ENCODE results near the gene RLBP1. TPM values are rescaled to one million over a fixed set of nuclear protein-coding genes. Genes with fewer than 3 reads are reported as not detected.

RLBP1 gene
- total and polyA plus RNA-seq, 2 of the 13 experiments (the other 11 are each of a cell fraction or from before 2014, with no cell fraction given), result 0.07 TPM; not detected in 1

GRCh38 chr15:89177633-89178306, 43.6 kb downstream of the RLBP1 start:
- H3K9me3 ChIP-seq (ENCODE audit: low read length), result no peaks in the 10 kb centered on the region
- H2AFZ ChIP-seq (ENCODE audit: low read length), result no peak overlapping the region
- no peaks in the 10 kb centered on the region for H3K79me2 ChIP-seq (ENCODE audit: insufficient read depth, low read length)
- DNase-seq (ENCODE audit: low spot score), result peak; percentile 57
- H3K4me3 ChIP-seq (replicated peaks in 1 of 3; ENCODE audit: insufficient read depth in 1 of 3, low read depth in 2 of 3, low read length in 3 of 3), result no peak overlapping the region
- H3K9ac ChIP-seq (ENCODE audit: insufficient read depth, low read depth, low read length), result no peak overlapping the region
- no peaks in the 10 kb centered on the region for H3K27me3 ChIP-seq (ENCODE audit: control insufficient read depth in 1 of 2, insufficient read depth in 2 of 2, low read length in 2 of 2)
- peaks cover 9 to 44% of the 10 kb centered on the region in 2 experiments for H3K36me3 ChIP-seq (replicated peaks in 1 of 2; ENCODE audit: control insufficient read depth in 1 of 2, insufficient read depth in 2 of 2, low read length in 2 of 2)
- H3K4me2 ChIP-seq (ENCODE audit: low read depth, low read length), result no peak overlapping the region
- no TSS peak for BruUV-seq (replicated peaks)
- FAIRE-seq, result peak; percentile 94
- H3K27ac ChIP-seq (ENCODE audit: extremely low read length, insufficient read depth, low read length), result no peak overlapping the region
- no peaks in the 10 kb centered on the region for H3K4me1 ChIP-seq (ENCODE audit: insufficient read depth, low read length)
- intact Hi-C loops (cut with micrococcal nuclease; ENCODE audit: unreplicated experiment) (loop anchor here (1.0 to 10.0 kb wide), 2 partner anchors 120 to 283 kb away; partner anchors contain the start of gene HAPLN3), in situ Hi-C loops (cut with HindIII; ENCODE audit: extremely low pct_ligation_motif_present, low pct_unique_long_range_greater_than_20kb) (loop anchor here (5.0 to 10.0 kb wide), 2 partner anchors 120 to 273 kb away; no protein-coding TSS in a partner anchor)
- H4K20me1 ChIP-seq (ENCODE audit: insufficient read depth, low read length), result no peaks in the 10 kb centered on the region
- CTCF ChIA-PET (ENCODE audit: low intra/inter-chr PET ratio, low total read pairs), result interaction anchor here (0.7 to 3.8 kb wide), 4 partner anchors 115 to 273 kb away, joined by 3 to 75 read pairs (median 4); no protein-coding TSS in a partner anchor
- 18% methylated on average over 6 of the region's 6 CpGs for WGBS (ENCODE audit: low lambda C conversion rate)
- POLR2A ChIA-PET, result interaction anchor here (0.6 to 1.4 kb wide), 3 partner anchors 13 to 114 kb away, joined by 3 read pairs; no protein-coding TSS in a partner anchor
- peak; percentile 64 for ATAC-seq
- TF ChIP-seq IKZF1 (IDR thresholded peaks at IDR 0.05) (no peak), CCDC6 (CRISPR knock-in tag; IDR thresholded peaks at IDR 0.05) (no peak), KLF16 (CRISPR knock-in tag; IDR thresholded peaks at IDR 0.05) (0 out of 4 replicates have a peak, but pooled peaks of 1 of the 2 experiments have one; percentile 38), CTCF (CRISPR knock-in tag; IDR thresholded peaks at IDR 0.05) (peak; percentile 87), FOXA3 (CRISPR knock-in tag; IDR thresholded peaks at IDR 0.05) (no peak), ZNF737 (CRISPR knock-in tag; IDR thresholded peaks at IDR 0.05; ENCODE audit: borderline replicate concordance) (no peak), ZBTB8A (CRISPR knock-in tag; IDR thresholded peaks at IDR 0.05; ENCODE audit: borderline replicate concordance, low read depth) (no peak), HOMEZ (CRISPR knock-in tag; IDR thresholded peaks at IDR 0.05; ENCODE audit: low read depth) (no peak), SMC3 (IDR thresholded peaks at IDR 0.05; ENCODE audit: low read length) (peak; percentile 96), ZNF225 (CRISPR knock-in tag; IDR thresholded peaks at IDR 0.05) (no peak), SETDB1 (CRISPR knock-in tag; IDR thresholded peaks at IDR 0.05; ENCODE audit: borderline replicate concordance) (no peak), PRDM4 (CRISPR knock-in tag; IDR thresholded peaks at IDR 0.05; ENCODE audit: borderline replicate concordance) (no peak), ZEB1 (IDR thresholded peaks at IDR 0.05; ENCODE audit: insufficient replicate concordance, low read depth) (no peak), PAF1 (CRISPR knock-in tag; IDR thresholded peaks at IDR 0.05) (no peak), MXD1 (CRISPR knock-in tag; IDR thresholded peaks at IDR 0.05) (no peak)
- TF ChIP-seq, protein P1, sequence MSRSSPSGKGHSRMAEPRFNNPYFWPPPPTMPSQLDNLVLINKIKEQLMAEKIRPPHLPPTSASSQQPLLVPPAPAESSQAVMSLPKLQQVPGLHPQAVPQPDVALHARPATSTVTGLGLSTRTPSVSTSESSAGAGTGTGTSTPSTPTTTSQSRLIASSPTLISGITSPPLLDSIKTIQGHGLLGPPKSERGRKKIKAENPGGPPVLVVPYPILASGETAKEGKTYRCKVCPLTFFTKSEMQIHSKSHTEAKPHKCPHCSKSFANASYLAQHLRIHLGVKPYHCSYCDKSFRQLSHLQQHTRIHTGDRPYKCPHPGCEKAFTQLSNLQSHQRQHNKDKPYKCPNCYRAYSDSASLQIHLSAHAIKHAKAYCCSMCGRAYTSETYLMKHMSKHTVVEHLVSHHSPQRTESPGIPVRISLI (CRISPR knock-in tag; IDR thresholded peaks at IDR 0.05; ENCODE audit: borderline replicate concordance), result peak; percentile 48; the same call in 1 of the 2 replicates

Data from HepG2 (cell line).